ENCODE measurements around the gene ITPRIPL1. TPM values are rescaled to one million over a fixed set of nuclear protein-coding genes. Genes with fewer than 3 reads are reported as not detected.
"Not testable (repeated sequence)": the region's sequence is repeated elsewhere in the genome, so short reads cannot be mapped to it uniquely, and the experiment has no call there.

ITPRIPL1 gene
- total RNA-seq: 2.0 and 3.6 TPM in 2 replicates

GRCh38 chr2:96325041-96325883 is at the start of gene ITPRIPL1:
Gene ITPRIPL1 (plus strand): TSS chr2:96325317. CDS start chr2:96325840, 523 bp downstream.
- no peak for DNase-seq (ENCODE audit: low read depth in 2 of 2)

GRCh38 chr2:96276787-96277499 is 48.2 kb upstream of the ITPRIPL1 start:
- no peak for DNase-seq (ENCODE audit: low read depth in 2 of 2)

- DNase-seq (ENCODE audit: low read depth in 2 of 2): no peak
Observed at GRCh38 chr2:96287273-96287856, 37.8 kb upstream of the ITPRIPL1 start.

GRCh38 chr2:96291751-96292150 is 33.4 kb upstream of the ITPRIPL1 start:
- no peak for DNase-seq (ENCODE audit: low read depth in 2 of 2)

- not testable (repeated sequence) for DNase-seq (ENCODE audit: low read depth in 2 of 2)
Observed at GRCh38 chr2:96294271-96294670, 30.8 kb upstream of the ITPRIPL1 start.

- DNase-seq (ENCODE audit: low read depth in 2 of 2): no peak
Observed at GRCh38 chr2:96296925-96297324, 28.2 kb upstream of the ITPRIPL1 start.

GRCh38 chr2:96301865-96302264 is 23.3 kb upstream of the ITPRIPL1 start:
- no peak for DNase-seq (ENCODE audit: low read depth in 2 of 2)

GRCh38 chr2:96304606-96305005 is 20.5 kb upstream of the ITPRIPL1 start:
- no peak for DNase-seq (ENCODE audit: low read depth in 2 of 2)

- DNase-seq (ENCODE audit: low read depth in 2 of 2): peak; percentile 74 to 79
Observed at GRCh38 chr2:96305091-96305978, 19.8 kb upstream of the ITPRIPL1 start, which contains the start of gene SNRNP200. Gene SNRNP200 (minus strand): TSS chr2:96305546. CDS start chr2:96305437, 109 bp downstream.

- DNase-seq (ENCODE audit: low read depth in 2 of 2): no peak
Observed at GRCh38 chr2:96305979-96306308, 19.2 kb upstream of the ITPRIPL1 start.

GRCh38 chr2:96306370-96306769 is 18.7 kb upstream of the ITPRIPL1 start:
- DNase-seq (ENCODE audit: low read depth in 2 of 2): no peak

GRCh38 chr2:96308248-96308647 is 16.9 kb upstream of the ITPRIPL1 start:
- DNase-seq (ENCODE audit: low read depth in 2 of 2): no peak

- no peak for DNase-seq (ENCODE audit: low read depth in 2 of 2)
Observed at GRCh38 chr2:96315005-96315399, 10.1 kb upstream of the ITPRIPL1 start.

- peak; percentile 20 to 74 for DNase-seq (ENCODE audit: low read depth in 2 of 2)
Observed at GRCh38 chr2:96315400-96316071, 9.6 kb upstream of the ITPRIPL1 start.

GRCh38 chr2:96316999-96317398 is 8.1 kb upstream of the ITPRIPL1 start:
- DNase-seq (ENCODE audit: low read depth in 2 of 2): no peak

GRCh38 chr2:96317584-96317997 is 7.5 kb upstream of the ITPRIPL1 start:
- DNase-seq (ENCODE audit: low read depth in 2 of 2): no peak

GRCh38 chr2:96318723-96319122 is 6.4 kb upstream of the ITPRIPL1 start:
- DNase-seq (ENCODE audit: low read depth in 2 of 2): no peak

- no peak for DNase-seq (ENCODE audit: low read depth in 2 of 2)
Observed at GRCh38 chr2:96319396-96319795, 5.7 kb upstream of the ITPRIPL1 start.

- DNase-seq (ENCODE audit: low read depth in 2 of 2): no peak
Observed at GRCh38 chr2:96320326-96320725, 4.8 kb upstream of the ITPRIPL1 start.

GRCh38 chr2:96320728-96321622 is 4.1 kb upstream of the ITPRIPL1 start:
- DNase-seq (ENCODE audit: low read depth in 2 of 2): peak; percentile 33 to 38
